Fibroblast of gingiva (primary cell): ENCODE data around the gene LHX1.

Experiments used
- DNase-seq: peaks from one replicate; pipeline ENCODE4 v3.0.0-alpha.2; 2011; ENCODE audit warnings: low read depth

LHX1 gene

DNA sequence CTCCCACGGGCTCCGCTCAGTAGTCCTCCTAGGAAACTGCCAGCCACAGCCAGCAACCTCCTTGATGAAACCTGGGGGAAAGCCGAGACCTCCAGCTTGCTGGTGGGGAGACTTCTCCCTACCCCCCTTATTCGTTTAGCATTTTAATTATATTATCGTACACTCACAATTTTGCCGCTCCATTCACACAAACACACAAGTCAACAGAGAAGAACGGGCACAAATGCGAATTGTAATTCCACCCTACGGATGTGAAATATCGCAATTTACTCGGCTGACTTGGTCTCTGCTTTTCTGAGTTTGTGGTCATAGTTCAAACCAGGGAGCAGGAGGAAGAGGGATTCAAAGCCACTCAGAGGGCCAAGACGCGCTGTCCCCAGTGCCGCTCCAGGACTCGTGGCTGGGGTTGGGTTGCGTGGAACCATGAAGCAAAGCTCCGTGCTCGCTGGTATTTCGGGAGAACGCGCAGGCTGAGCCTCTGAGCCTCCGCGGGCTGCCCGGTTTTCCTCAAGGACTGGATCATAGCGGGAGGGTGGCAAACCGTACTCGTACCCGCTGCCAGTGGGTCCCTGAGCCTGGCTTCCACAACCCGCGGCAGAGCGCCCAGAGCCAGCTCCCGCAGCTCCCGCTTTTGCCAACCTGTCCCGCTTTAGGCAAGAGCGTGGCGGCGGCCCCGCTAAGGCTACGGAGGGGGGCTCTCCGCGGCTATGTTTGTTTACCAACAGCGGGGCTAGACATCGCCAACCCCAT is 2.0 kb downstream of the LHX1 start:
- DNase-seq, result no peak

DNA sequence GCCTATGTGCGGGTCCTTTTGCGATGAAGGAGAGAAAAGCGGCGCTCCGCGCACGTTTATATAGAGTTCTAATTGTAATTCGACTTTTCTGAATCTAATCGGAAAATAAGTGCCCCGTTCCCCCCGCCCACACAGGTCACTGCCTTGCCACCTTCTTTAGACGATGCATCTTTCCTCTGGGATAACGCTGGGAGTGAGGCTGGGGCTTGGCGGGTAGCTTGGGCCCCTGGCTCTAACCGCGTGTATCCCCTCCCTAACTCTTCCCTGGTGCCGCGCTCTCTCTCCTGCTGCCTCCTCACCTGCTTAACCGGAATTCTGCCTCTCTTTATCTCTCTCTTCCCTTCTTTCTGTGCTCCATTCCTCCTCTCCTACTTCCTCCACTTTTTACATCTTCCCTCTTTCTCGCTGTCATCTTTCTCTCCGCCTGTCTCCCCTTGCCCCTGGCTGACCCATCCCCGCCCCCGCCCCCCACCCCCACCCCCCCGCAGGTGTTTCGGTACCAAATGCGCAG is 2.6 kb downstream of the LHX1 start:
- no peak for DNase-seq

- no peak for DNase-seq
These were observed 3.3 kb downstream of the LHX1 start for GRCh38 chr17:36940313-36941264.

DNA sequence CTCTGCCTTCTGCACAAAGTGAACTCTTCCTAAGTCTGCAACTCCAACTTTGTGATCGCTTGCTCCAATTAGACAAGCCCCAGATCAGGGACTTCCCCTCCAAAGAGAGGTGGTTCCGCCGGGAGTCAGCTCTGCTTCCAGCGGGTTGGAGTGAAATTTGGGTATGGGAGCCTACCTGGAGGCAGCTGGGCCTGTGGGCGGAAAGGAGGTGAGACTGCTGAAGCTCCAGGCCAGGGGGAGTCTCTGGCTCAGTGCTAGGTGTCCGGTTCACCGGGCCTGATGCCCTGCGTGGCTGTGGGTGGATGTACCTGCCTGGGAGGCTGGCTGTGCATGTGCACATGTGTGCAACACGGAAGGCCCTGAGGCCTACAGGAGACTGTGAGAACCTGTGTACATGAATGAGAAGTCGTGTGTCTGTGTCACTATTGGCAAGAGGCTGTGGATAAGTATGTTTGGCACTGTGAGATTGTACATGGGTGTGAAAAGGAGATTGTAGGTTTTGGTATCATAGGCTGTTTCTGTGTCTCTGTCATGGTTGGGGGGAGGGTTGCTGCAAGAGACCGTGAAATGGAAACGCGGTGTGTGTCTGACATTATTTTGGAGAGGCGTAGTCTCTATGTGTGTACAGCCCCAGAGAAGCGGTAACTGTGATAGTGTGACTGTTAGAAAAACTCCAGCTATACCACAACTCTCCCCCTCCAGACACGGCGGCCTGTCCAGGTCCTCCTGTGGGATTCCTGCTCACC is 4.2 kb downstream of the LHX1 start:
- DNase-seq, result no peak

GRCh38 chr17:36942019-36942599 is 4.8 kb downstream of the LHX1 start:
- DNase-seq, result no peak

DNA sequence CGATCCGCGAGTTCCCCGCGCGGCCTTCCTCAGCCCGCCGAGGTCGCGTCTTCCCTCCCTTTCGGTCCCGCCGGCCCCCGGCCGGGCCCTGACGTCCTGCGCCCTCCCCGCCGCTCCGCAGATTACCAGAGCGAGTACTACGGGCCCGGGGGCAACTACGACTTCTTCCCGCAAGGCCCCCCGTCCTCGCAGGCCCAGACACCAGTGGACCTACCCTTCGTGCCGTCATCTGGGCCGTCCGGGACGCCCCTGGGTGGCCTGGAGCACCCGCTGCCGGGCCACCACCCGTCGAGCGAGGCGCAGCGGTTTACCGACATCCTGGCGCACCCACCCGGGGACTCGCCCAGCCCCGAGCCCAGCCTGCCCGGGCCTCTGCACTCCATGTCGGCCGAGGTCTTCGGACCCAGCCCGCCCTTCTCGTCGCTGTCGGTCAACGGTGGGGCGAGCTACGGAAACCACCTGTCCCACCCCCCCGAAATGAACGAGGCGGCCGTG is 5.4 kb downstream of the LHX1 start:
- DNase-seq, result no peak

GRCh38 chr17:36943250-36944191 is 6.2 kb downstream of the LHX1 start:
- no peak for DNase-seq

- DNase-seq, result no peak
These were observed 7.3 kb downstream of the LHX1 start for GRCh38 chr17:36944553-36944952.

GRCh38 chr17:36945140-36945539 is 7.9 kb downstream of the LHX1 start:
- no peak for DNase-seq

DNA sequence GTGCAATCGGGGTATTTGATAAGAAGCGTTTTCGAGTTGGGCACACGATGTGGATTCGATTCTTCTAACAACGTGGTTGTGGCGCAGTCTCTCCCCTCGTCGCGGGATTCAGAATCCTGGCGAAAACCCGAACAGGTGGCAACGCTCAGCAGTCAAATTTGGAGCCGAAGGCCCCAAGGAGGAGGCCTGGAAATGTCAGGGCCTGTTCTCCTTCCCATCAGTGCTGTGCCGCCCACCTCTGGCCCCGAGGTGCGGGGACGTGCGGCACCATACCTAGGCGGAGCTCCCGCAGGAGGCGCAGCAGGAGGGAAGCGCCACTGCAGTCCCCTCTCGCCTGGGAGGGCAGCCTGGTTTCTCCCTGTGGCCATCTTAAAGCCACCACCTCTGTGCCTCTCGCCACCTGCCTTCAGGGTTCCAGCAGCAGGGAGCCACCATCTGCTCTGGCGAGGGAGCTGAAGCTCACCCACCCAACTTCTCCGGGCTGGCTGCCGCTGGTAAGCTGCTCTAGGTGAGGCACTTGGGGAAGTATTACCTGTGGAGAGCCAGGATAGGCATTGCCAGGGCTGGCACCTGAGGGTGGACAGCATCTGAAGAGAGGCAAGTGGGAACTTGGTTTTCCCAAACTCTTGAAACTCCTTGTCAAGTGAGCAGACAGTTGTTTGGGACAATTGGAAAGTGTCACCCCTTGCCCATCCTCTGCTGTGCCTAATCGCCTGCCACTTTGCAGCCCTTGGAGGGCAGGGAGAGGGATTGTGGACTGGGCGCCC is 8.9 kb downstream of the LHX1 start:
- DNase-seq, result no peak

- no peak for DNase-seq
These were observed 9.4 kb downstream of the LHX1 start for GRCh38 chr17:36946726-36947091.

DNA sequence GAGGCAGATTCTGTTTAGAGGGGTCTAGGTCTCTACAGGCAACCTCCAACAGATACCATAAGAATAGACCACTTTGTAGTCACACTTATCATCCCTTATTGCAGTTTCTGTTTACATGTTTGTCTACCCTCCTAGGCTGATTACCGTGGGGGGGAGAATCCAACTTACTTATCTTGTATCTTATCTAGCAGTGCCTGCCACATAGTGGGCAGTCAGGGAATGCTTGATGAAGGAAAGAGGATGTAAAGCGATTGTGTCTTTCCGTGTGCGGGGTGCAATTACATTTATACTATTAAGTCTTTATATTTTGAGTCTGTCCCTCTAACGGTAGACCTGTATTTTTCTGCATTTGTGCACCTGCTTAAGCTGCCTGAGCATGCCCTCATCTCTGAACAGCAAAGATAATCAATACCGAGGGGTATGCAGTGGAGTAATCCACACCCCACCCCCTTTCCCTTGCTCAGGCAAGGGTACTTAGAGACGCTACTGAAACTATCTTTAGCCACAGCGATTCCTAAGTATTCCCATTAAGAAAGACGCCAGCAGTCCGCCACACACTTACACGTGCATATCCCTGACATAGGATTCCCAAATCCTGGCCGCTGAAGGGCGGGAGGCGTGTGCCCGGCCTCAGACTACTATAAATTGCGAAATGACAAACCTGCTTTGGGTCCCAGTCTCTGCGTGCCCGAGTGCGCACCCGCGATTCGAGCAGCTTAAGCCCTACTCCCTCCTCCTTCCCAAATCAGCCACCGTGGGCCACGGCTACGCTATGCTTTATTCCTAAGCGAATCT is 10.8 kb downstream of the LHX1 start:
- no peak for DNase-seq

GRCh38 chr17:36948717-36949460 is 11.6 kb downstream of the LHX1 start, which contains the start of gene AATF:
Gene AATF (plus strand): TSS chr17:36948954. CDS start chr17:36949126, 172 bp downstream.
- peak; percentile 95 for DNase-seq

GRCh38 chr17:36949461-36949927 is 12.2 kb downstream of the LHX1 start:
- no peak for DNase-seq

DNA sequence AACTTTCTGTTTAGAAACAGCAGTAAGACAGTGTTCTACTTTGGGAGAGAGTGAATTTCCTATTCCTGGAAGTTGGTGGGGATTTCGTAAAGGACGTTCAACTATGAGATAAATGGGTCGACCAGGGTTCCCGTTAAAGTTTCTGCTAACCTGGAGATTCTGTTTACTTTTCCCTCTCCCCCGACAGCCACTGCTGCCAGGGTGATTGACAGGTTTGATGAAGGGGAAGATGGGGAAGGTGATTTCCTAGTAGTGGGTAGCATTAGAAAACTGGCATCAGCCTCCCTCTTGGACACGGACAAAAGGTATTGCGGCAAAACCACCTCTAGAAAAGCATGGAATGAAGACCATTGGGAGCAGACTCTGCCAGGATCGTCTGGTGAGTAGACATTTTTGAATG is 12.8 kb downstream of the LHX1 start:
- no peak for DNase-seq

GRCh38 chr17:36951084-36951789 is 14.0 kb downstream of the LHX1 start:
- DNase-seq, result no peak

DNA sequence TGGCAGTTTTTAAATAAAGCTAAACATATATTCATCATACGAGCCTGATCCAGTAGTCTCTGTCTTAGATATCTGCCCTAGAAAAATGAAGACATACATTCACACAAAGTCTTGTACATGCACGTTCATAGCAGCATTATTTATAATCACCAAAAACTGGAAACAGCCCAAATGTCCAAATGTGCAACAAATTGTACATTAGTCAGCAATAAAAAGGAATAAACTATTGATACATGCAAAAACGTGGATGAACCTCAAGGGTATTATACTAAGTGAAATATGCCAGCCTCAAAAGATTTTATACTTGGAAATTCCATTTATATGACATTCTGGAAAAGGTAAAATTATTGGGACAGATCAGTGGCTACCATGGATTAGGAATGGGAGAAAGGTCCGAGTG is 34.2 kb downstream of the LHX1 start:
- DNase-seq, result no peak
